Body of pancreas (tissue), 4 donors: Measurements from ENCODE around the gene CLDN6.

ENCODE experiments used
- POLR2A ChIP-seq, 3 donors: fragments of 450-650 bp; IDR thresholded peaks; one replicate each; pipeline ENCODE4 v1.6.1; 2016; ENCODE audit warnings: antibody characterized with exemption in 3 of 3, mild to moderate bottlenecking in 2 of 3
- TF ChIP-seq, protein P1 (sequence below), 7 experiments: fragments of 450-650 bp in 4 of 7; fragments of 200-600 bp in 3 of 7; sonication (generic) in 3 of 7; IDR thresholded peaks; one replicate each; pipeline ENCODE4 v1.5.1; 2016 to 2019; ENCODE audit warnings: antibody characterized with exemption in 7 of 7

DNA sequence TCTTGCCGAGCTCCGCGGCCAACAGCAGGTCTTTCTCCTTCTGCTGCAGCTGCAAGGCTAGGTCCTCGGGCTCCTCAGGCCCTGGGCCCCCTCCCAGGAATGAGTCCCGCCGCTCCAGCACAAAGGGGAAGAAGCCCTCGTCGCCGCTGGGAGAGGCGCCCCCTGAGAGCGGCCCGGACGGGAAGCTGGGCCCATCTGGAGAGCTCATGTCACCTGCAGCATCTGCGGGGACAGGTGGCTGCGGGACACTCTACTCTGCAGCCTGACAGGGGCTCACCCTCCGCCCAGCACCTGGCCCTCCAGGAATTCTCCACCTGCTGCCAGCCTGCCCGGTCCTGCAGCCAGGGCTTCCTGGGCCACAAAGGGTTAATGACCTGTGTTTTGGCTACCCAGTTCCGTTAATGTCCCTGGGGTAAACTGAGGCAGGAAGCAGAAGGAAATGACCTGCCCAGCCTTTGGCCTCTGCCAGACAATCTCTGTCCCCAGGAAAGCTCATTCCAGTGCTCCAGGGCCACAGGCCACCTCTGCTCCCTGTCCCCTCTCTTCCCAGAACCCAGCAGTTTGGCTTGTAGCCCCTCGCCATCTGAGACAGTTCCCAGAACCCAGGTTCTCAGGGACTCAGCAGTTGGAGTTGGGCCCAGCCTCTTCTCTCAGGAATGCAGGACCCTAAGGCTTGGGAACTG is 17.4 kb upstream of the CLDN6 start:
- peak in 1 of 3 donors; percentile 42 for TF ChIP-seq POLR2A (IDR thresholded peaks at IDR 0.05)
- TF ChIP-seq, protein P1, sequence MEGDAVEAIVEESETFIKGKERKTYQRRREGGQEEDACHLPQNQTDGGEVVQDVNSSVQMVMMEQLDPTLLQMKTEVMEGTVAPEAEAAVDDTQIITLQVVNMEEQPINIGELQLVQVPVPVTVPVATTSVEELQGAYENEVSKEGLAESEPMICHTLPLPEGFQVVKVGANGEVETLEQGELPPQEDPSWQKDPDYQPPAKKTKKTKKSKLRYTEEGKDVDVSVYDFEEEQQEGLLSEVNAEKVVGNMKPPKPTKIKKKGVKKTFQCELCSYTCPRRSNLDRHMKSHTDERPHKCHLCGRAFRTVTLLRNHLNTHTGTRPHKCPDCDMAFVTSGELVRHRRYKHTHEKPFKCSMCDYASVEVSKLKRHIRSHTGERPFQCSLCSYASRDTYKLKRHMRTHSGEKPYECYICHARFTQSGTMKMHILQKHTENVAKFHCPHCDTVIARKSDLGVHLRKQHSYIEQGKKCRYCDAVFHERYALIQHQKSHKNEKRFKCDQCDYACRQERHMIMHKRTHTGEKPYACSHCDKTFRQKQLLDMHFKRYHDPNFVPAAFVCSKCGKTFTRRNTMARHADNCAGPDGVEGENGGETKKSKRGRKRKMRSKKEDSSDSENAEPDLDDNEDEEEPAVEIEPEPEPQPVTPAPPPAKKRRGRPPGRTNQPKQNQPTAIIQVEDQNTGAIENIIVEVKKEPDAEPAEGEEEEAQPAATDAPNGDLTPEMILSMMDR (IDR thresholded peaks at IDR 0.05) = no peak
